ENCODE results near the gene GABRA5.
"Not testable (repeated sequence)": the region's sequence is repeated elsewhere in the genome, so short reads cannot be mapped to it uniquely, and the experiment has no call there.

The GABRA5 gene

GRCh38 chr15:26866298-26867199 lies at the start of gene GABRA5:
GABRA5 (plus strand) TSS chr15:26867062; CDS start chr15:26869249, 2,187 bp downstream.
- no peak for ATAC-seq
- TF ChIP-seq CSDC2 (CRISPR knock-in tag; IDR thresholded peaks at IDR 0.05): no peak
- TF ChIP-seq, protein P1, sequence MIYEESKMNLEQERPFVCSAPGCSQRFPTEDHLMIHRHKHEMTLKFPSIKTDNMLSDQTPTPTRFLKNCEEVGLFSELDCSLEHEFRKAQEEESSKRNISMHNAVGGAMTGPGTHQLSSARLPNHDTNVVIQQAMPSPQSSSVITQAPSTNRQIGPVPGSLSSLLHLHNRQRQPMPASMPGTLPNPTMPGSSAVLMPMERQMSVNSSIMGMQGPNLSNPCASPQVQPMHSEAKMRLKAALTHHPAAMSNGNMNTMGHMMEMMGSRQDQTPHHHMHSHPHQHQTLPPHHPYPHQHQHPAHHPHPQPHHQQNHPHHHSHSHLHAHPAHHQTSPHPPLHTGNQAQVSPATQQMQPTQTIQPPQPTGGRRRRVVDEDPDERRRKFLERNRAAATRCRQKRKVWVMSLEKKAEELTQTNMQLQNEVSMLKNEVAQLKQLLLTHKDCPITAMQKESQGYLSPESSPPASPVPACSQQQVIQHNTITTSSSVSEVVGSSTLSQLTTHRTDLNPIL (CRISPR knock-in tag; IDR thresholded peaks at IDR 0.05; ENCODE audit: low read depth): no peak
- no peak for TF ChIP-seq GLIS3 (CRISPR knock-in tag; IDR thresholded peaks at IDR 0.05)
- no peak for TF ChIP-seq BACH2 (CRISPR knock-in tag; IDR thresholded peaks at IDR 0.05; ENCODE audit: borderline replicate concordance)
- TF ChIP-seq RARB (CRISPR knock-in tag; IDR thresholded peaks at IDR 0.05): no peak

DNA sequence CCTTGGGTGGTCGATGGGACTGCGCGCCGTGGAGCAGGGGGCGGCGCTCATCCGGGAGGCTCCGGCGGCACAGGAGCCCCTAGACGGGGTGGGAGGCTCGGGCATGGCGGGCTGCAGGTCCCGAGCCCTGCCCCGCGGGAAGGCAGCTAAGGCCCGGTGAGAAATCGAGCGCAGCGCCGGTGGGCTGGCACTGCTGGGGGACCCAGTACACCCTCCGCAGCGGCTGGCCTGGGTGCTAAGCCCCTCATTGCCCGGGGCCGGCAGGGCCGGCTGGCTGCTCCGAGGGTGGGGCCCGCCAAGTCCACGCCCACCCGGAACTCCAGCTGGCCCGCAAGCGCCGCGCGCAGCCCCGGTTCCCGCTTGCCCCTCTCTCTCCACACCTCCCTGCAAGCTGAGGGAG lies 35.7 kb upstream of the GABRA5 start:
- not testable (repeated sequence) for ATAC-seq

DNA sequence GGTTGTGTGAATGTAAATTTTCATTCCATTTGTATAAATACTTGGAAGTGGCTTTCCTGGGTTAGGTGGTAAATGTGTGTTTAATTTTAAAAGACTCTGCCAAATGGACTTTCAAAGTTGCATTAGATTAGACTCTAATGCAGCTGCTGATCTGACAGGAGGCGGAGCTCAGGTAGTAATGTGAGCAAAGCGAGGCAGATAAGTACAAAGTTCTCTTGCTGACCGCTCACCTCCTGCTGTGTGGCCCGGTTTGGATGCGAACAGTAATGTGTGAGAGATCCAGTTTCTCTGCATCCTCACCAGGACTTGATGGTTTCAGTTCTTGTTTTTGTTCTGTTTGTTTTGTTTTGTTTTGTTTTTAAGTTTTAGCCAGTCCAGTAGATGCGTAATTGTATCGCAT lies 34.9 kb upstream of the GABRA5 start:
- no peak for ATAC-seq
- TF ChIP-seq PATZ1 (CRISPR knock-in tag; IDR thresholded peaks at IDR 0.05; ENCODE audit: borderline replicate concordance): no peak
- TF ChIP-seq BACH2 (CRISPR knock-in tag; IDR thresholded peaks at IDR 0.05; ENCODE audit: borderline replicate concordance): no peak
- TF ChIP-seq ESRRG (CRISPR knock-in tag; IDR thresholded peaks at IDR 0.05): no peak
- TF ChIP-seq GLIS3 (CRISPR knock-in tag; IDR thresholded peaks at IDR 0.05): no peak
- TF ChIP-seq ZNF565 (CRISPR knock-in tag; conservative IDR thresholded peaks at IDR 0.05; ENCODE audit: low read depth): no peak
- TF ChIP-seq SNAI2 (CRISPR knock-in tag; IDR thresholded peaks at IDR 0.05): no peak
- TF ChIP-seq ZC3H10 (CRISPR knock-in tag; IDR thresholded peaks at IDR 0.05): no peak

DNA sequence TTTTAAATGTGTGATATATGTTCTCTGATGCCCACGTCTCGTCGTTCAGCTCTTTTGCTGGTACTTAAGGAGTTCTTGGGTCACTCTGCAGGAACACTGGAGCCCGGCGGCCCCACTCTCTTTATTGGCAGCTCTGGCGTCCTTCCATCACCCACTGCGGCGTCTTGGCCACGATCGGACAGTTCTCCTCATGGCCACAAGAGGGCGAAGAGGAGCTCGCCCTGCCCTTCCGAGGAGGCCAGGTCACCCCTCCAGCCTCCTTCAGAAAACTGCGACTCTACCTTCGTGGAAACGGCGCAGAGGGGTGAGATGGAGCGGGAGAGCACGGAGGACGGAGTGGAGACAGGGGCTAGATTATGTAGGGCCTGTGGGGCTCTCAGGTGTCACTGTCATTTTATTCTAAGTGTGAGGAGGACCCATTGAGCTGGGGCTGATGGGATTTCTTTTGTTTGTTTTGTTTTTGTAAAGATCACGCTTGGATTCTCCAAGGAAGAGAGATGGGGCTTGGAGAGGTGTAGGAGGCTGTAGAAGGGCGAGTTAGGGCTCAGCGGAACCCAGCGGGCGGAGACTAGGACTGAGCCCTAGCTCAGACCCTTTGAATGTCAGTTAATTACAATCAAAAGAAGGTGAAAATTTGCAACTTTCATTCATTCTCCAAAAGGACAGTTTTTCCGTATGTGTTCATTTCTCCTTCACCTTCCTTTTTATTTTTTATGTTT lies 28.0 kb upstream of the GABRA5 start:
- no peak for TF ChIP-seq ZNF70 (CRISPR knock-in tag; IDR thresholded peaks at IDR 0.05)
- no peak for ATAC-seq

- TF ChIP-seq TSHZ2 (CRISPR knock-in tag; IDR thresholded peaks at IDR 0.05) (no peak), GLIS3 (CRISPR knock-in tag; IDR thresholded peaks at IDR 0.05) (no peak), RARB (CRISPR knock-in tag; IDR thresholded peaks at IDR 0.05) (no peak), OSR1 (CRISPR knock-in tag; IDR thresholded peaks at IDR 0.05) (no peak), TOX (CRISPR knock-in tag; IDR thresholded peaks at IDR 0.05; ENCODE audit: borderline replicate concordance) (no peak)
- ATAC-seq: no peak
Observed at GRCh38 chr15:26841514-26841913, 25.3 kb upstream of the GABRA5 start.

DNA sequence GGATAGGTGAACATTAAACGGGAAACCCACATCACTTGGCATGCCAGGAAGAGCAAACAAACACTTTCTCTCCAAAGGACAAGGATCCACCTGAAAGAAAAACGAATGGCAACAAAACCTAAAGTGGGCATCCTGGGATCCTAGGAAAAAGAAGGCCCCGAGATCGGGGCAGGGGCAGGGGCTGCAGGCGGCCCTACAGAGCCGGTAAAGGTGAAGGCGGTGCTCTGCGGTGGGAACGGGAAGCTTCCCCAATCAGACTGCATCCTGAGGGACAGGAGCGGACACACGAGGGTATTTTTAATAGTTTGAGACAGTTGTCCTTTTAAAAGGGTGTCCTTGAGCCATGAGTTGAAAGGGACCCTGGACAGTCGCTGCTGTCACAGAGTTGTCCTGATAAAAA lies 24.9 kb upstream of the GABRA5 start:
- no peak for ATAC-seq
- TF ChIP-seq TSHZ2 (CRISPR knock-in tag; IDR thresholded peaks at IDR 0.05) (no peak), ISL1 (CRISPR knock-in tag; IDR thresholded peaks at IDR 0.05) (no peak), ZNF70 (CRISPR knock-in tag; IDR thresholded peaks at IDR 0.05) (no peak), TOX (CRISPR knock-in tag; IDR thresholded peaks at IDR 0.05; ENCODE audit: borderline replicate concordance) (no peak), RARB (CRISPR knock-in tag; IDR thresholded peaks at IDR 0.05) (no peak), ZNF565 (CRISPR knock-in tag; conservative IDR thresholded peaks at IDR 0.05; ENCODE audit: low read depth) (no peak), BACH2 (CRISPR knock-in tag; IDR thresholded peaks at IDR 0.05; ENCODE audit: borderline replicate concordance) (no peak), CSDC2 (CRISPR knock-in tag; IDR thresholded peaks at IDR 0.05) (no peak), GLIS3 (CRISPR knock-in tag; IDR thresholded peaks at IDR 0.05) (no peak), ZNF8 (CRISPR knock-in tag; IDR thresholded peaks at IDR 0.05) (no peak)
- TF ChIP-seq, protein P2, sequence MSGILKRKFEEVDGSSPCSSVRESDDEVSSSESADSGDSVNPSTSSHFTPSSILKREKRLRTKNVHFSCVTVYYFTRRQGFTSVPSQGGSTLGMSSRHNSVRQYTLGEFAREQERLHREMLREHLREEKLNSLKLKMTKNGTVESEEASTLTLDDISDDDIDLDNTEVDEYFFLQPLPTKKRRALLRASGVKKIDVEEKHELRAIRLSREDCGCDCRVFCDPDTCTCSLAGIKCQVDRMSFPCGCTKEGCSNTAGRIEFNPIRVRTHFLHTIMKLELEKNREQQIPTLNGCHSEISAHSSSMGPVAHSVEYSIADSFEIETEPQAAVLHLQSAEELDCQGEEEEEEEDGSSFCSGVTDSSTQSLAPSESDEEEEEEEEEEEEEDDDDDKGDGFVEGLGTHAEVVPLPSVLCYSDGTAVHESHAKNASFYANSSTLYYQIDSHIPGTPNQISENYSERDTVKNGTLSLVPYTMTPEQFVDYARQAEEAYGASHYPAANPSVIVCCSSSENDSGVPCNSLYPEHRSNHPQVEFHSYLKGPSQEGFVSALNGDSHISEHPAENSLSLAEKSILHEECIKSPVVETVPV (CRISPR knock-in tag; IDR thresholded peaks at IDR 0.05): no peak

All from SK-N-SH treated with all-trans-retinoic acid at 6 μM for 48 hours (cell line).